Stimulated activated CD4-positive, alpha-beta T cell treated with anti-CD3 and anti-CD28 coated beads, Interleukin-4, amount 100 ng/mL, for 4 hours (primary cell): ENCODE measurements around the gene HAO1.
"Not testable (repeated sequence)": the region's sequence is repeated elsewhere in the genome, so short reads cannot be mapped to it uniquely, and the experiment has no call there.

ENCODE experiments used
- DNase-seq, 2 experiments: peaks; one replicate each; pipeline ENCODE4 v3.0.0-alpha.2; 2020

The HAO1 gene

DNA sequence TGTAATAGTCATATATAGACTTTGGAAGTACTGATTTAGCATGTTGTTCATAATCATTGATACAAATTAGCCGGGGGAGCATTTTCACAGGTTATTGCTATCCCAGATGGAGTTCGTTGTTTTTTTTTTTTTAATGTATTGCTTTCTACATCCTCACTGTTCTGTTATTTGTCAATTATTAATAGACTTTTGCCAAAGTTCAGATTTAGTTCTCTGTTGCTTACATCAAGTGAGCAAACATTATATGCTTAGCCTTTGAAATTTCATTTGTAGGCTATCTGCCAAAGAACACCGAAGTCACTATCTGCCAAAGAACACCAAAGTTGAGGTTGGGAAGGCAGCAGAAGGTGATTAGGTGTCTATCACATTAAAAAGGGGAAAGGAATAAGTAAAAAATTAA lies at the start of gene HAO1:
Gene HAO1 (minus strand): TSS at position 118 of the 400 bp plus-strand sequence. CDS start 36 bp downstream, at position 82.
- DNase-seq = no peak

DNA sequence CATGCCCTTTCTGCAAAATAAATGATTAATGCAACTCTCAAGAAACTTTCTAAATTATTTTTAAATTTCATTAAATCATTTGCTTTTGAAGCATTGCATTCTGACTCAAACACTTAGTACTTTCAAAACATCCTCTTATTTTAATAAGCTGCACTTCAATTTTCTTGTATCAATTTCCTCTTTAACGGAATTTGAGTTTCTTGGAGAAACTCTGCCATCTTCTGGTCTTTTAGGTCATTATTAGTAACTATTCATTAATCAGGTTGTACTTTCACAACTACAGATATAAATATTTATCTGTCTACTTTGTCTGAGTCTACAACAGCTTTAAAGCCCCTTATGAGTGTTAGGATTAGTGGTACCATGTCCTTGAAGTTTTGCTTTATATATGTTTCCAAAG lies 49.1 kb upstream of the HAO1 start:
- DNase-seq = no peak

GRCh38 chr20:7985916-7986315 lies 45.7 kb upstream of the HAO1 start:
- DNase-seq = no peak

DNA sequence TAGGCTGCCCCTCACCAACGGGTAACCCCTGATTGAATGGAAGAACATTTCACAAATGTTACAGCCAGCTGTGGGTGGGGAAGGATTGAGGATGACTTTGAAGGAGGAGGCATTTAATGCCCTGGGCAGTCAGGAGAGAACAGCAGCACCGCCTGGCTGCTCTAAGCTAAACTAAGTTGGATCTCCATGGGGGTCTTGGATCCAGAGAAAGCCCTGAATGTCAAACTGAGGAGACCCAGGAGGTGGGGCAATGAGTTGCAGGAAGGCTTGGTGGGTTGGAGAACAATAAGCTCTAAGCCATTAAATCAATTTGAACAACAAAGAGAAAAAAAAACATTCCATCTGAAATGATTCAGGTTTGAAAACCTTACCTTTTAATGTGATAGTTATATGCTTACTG lies 43.9 kb upstream of the HAO1 start:
- no peak for DNase-seq

- no peak for DNase-seq
These were observed 41.1 kb upstream of the HAO1 start for GRCh38 chr20:7981374-7981773.

- no peak for DNase-seq
These were observed 40.2 kb upstream of the HAO1 start for GRCh38 chr20:7980332-7981046.

DNA sequence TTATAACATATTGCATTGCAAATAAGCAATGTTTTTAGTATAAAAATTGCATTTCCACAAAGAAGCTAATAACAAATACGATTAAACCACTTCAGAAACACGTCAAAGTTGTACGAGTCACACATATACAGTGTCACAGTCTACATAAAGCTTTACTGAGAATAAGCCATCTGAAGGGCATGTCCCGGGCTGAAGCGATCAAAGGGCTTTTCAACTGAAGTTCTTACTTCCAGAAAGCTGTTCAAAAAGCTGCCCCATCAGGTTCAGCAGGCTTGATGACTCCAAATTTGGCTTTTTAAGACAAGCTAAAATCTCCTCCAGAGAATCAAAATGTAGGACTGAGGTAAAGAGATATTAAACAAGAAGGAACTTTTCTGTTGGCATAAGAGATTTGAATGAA lies 37.5 kb upstream of the HAO1 start:
- no peak for DNase-seq

GRCh38 chr20:7975851-7976414 lies 35.7 kb upstream of the HAO1 start:
- DNase-seq = no peak

DNA sequence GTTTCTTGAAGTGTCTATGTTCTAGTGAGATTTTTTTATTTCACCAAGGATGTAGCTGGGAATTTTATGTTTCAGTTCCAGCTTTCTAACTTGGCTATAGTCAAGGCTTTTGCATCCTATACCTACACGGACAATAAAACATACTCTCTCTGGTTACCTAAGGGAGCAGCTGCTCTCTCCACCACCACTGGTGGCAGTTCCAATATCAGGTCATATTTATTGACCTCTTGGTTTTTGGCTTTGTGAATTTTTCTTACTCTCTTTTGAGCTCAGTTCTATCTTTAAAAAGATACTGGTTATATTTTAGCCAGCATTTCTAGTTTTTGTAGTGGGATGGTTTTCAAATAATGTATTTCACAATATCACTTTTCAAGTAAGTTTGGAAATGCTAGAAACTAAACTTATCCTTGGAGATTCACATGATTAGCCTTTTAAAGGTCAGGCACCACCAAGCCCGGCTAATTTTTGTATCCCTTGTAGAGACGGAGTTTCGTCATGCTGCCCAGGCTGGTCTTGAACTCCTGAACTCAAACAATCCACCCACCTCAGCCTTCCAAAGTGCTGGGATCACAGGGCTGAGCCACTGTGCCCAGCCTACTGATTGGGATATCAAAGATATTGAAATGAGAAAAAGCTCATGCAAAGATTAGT lies 34.7 kb upstream of the HAO1 start:
- DNase-seq = no peak

DNA sequence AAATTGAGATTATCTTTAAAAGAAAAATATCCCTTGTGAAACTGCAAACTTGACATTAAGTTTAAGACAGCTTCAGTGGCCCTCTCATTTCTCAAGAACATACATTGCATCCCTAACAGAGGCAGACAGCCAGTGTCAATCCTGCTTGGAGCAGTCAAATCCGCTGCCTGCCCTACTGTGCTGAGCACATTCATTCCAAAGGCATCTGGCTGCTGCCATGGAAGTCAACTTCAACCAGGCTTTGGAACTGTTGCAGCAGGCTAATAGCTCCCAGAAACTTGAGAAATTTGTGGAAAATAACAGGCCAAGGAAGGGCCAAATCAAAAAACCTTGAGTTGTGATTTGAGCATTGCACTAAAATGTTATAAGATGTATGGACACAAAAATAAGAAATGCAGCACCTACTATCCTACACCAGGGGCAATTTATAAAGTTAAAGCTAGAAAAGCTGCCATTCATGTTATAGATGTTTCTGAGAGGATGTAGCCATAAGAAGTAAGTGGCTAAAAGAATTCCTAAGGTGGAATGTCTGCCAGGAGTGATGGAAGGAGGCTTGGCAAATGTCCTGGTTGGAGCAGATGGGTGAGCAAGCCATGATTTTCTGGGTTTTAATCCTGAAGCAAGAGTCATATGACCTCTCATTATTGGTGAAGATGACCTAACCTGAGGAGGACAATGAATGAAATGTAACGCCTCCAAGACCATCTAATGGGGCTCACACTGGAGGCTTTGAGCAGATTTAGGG lies 31.4 kb upstream of the HAO1 start:
- no peak for DNase-seq

- no peak for DNase-seq
These were observed 27.1 kb upstream of the HAO1 start for GRCh38 chr20:7967199-7967844.

DNA sequence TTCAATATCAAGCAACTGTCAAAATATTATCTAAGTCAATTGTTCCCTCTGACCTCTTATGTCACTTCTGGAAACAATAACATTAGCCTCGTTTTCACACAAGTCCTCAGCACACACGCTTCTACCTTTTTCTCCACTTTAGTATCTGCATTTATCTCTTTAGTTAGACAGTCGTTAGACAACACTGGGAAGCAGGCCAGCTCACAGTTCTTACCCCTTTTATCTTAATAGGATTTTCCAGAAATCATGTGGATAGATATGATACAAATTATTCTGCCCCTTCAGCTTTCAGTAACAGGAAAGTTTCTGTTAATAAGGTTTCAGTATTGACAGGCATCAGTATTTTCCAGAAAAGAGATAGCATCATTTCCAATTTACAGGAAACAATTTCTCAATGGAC lies 25.9 kb upstream of the HAO1 start:
- DNase-seq = no peak

DNA sequence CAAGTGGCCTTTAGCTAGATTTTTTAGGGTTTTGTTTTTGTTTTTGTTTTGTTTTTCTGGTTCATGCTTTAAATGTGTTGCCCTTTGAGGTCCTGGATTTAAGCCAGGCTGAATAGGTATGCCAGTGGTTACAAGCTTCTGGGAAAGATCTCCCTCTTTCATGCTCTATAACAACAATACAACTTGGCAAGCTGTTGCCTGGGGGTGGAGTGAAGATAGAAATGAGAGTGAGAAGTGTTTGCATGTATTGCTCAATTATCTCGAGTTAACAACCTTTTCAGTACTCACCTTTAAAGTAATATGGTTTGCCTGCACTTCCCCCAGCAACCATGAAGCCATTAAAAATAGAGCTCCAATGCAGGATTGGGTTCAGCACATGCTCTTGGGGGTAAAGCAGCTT lies 19.2 kb upstream of the HAO1 start:
- DNase-seq = no peak

DNA sequence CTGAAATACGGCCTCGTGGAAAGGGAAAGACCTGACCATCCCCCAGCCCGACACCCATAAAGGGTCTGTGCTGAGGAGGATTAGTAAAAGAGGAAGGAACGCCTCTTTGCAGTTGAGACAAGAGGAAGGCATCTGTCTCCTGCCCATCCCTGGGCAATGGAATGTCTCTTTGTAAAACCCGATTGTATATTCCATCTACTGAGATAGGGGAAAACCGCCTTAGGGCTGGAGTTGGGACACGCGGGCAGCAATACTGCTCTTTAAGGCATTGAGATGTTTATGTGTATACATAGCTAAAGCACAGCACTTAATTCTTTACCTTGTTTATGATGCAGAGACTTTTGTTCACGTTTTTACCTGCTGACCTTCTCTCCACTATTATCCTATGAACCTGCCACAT lies 16.3 kb upstream of the HAO1 start:
- not testable (repeated sequence) for DNase-seq

GRCh38 chr20:7950387-7950786 lies 10.1 kb upstream of the HAO1 start:
- DNase-seq = no peak

GRCh38 chr20:7943891-7944290 lies 3.6 kb upstream of the HAO1 start:
- no peak for DNase-seq

GRCh38 chr20:7939663-7940062 lies 595 bp downstream of the HAO1 start:
- DNase-seq = no peak

GRCh38 chr20:7938058-7938457 lies 2.2 kb downstream of the HAO1 start:
- no peak for DNase-seq

GRCh38 chr20:7937328-7937727 lies 2.9 kb downstream of the HAO1 start:
- no peak for DNase-seq

DNA sequence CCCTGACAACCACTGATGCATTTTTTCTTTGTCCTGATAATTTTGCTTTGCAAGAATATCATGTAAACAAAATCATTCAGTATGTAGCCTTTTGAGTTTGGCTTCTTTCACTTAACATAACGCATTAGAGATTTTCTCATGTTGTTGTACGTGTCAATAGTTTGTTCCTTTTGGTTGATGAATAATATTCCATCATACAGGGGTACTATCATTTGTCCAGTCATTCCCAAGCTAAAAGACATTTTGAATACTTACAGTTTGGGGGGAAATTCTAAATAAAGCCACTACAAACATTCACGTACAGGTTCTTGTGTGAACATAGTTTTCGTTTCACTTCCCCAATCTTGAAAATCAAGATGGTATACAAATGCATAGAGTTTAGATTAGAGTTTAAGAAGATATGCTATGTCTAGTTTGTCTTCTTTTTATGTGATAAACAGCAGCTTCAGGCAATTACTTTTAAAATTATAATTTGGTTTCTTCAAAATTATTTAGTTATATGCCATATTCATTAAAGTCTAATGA lies 5.2 kb downstream of the HAO1 start:
- DNase-seq = no peak

GRCh38 chr20:7933346-7933745 lies 6.9 kb downstream of the HAO1 start:
- DNase-seq = no peak

- DNase-seq = no peak
These were observed 9.9 kb downstream of the HAO1 start for GRCh38 chr20:7930343-7930742.

- no peak for DNase-seq
These were observed 13.5 kb downstream of the HAO1 start for GRCh38 chr20:7926767-7927166.
